T-cell (primary cell): ENCODE measurements around the gene SMPD3. TPM values are rescaled to one million over a fixed set of nuclear protein-coding genes. Genes with fewer than 3 reads are reported as not detected.

Experiments
- ATAC-seq, 4 experiments: fragments of 200-7000 bp in 3 of 4; fragments of 150-1000 bp in 1 of 4; cut with Tn5 transposase; replicated peaks in 1 of 4; 1 replicate in 3 of 4; 2 replicates in 1 of 4; pipeline ENCODE4 v1.10.0; 2021; ENCODE audit warnings: moderate library complexity in 3 of 4, mild to moderate bottlenecking in 2 of 4, moderate number of reproducible peaks in 1 of 4
- CTCF ChIA-PET, 2 donors: fragments of 300-600 bp; sonication (Branson Sonifier 250); formaldehyde crosslinking; loops; one replicate each; lab custom pipeline; 2022; ENCODE audit warnings: antibody characterized with exemption in 2 of 2; lab: Charles Lee
- POLR2A ChIA-PET, 2 donors: fragments of 300-600 bp; sonication (Branson Sonifier 250); formaldehyde crosslinking; loops; one replicate each; lab custom pipeline; 2022; ENCODE audit warnings: antibody characterized with exemption in 2 of 2; lab: Charles Lee
- DNase-seq, 35 experiments: peaks; one replicate each; pipeline versions ENCODE4 v3.0.0 to v3.0.0-alpha.2; 2013 to 2023
- H3K27ac ChIP-seq: one replicate; pipeline ENCODE4 v1.5.1; 2013; ENCODE audit warnings: low read length
- H3K27me3 ChIP-seq, 2 experiments: replicated peaks in 1 of 2; 1 replicate in 1 of 2; 2 replicates in 1 of 2; pipeline versions ENCODE4 v1.6.1 to v1.7.0; 2013; ENCODE audit warnings: low read length in 1 of 2, mixed read lengths in 1 of 2; ENCODE audit not compliant: control insufficient read depth in 2 of 2, insufficient read depth in 2 of 2; ENCODE audit errors: extremely low read depth in 1 of 2
- H3K36me3 ChIP-seq, 2 donors: 1 replicate in 1 of 2; 2 replicates in 1 of 2; pipeline versions ENCODE4 v1.6.1 to v1.7.0; 2013; ENCODE audit warnings: low read length in 1 of 2; ENCODE audit not compliant: control insufficient read depth in 2 of 2, insufficient read depth in 1 of 2; ENCODE audit errors: extremely low read depth in 1 of 2
- H3K4me1 ChIP-seq, 2 experiments: 1 replicate in 1 of 2; 2 replicates in 1 of 2; pipeline versions ENCODE4 v1.6.1 to v1.7.0; 2013; ENCODE audit warnings: low read length in 2 of 2, mixed read lengths in 1 of 2; ENCODE audit not compliant: insufficient read depth in 2 of 2, control insufficient read depth in 1 of 2; ENCODE audit errors: extremely low read depth in 1 of 2
- H3K4me3 ChIP-seq, 2 donors: 1 replicate in 1 of 2; 2 replicates in 1 of 2; pipeline versions ENCODE4 v1.5.1 to v1.7.0; 2013; ENCODE audit warnings: mild to moderate bottlenecking in 2 of 2, low read length in 1 of 2, moderate library complexity in 1 of 2; ENCODE audit not compliant: control insufficient read depth in 1 of 2; ENCODE audit errors: extremely low read depth in 1 of 2
- H3K9me3 ChIP-seq: 2 replicates; pipeline ENCODE4 v1.7.0; 2013
- H3K27ac Mint-ChIP-seq, 2 donors: one replicate each; pipeline ENCODE4 v1.8.0; 2020 to 2021; ENCODE audit warnings: mild to moderate bottlenecking in 2 of 2, mixed read lengths in 2 of 2
- H3K27me3 Mint-ChIP-seq, 2 donors: one replicate each; pipeline ENCODE4 v1.8.0; 2021 to 2022; ENCODE audit warnings: mixed read lengths in 2 of 2
- H3K36me3 Mint-ChIP-seq: one replicate; pipeline ENCODE4 v1.8.0; 2021; ENCODE audit warnings: mixed read lengths
- H3K4me1 Mint-ChIP-seq, 3 donors: one replicate each; pipeline ENCODE4 v1.8.0; 2020 to 2022; ENCODE audit warnings: mixed read lengths in 3 of 3, mild to moderate bottlenecking in 1 of 3
- H3K4me3 Mint-ChIP-seq, 3 donors: one replicate each; pipeline ENCODE4 v1.8.0; 2020 to 2022; ENCODE audit warnings: mild to moderate bottlenecking in 3 of 3, mixed read lengths in 3 of 3, moderate library complexity in 3 of 3
- H3K9me3 Mint-ChIP-seq, 3 donors: one replicate each; pipeline ENCODE4 v1.8.0; 2020 to 2022; ENCODE audit warnings: mixed read lengths in 3 of 3
- WGBS: methylation state at CpG from one replicate; pipeline ENCODE4 v1.1.5; 2013; ENCODE audit warnings: missing lambda C conversion rate; ENCODE audit not compliant: insufficient coverage; 5-methylcytosine and 5-hydroxymethylcytosine counted together
- total RNA-seq, 35 experiments: library from RNA in 6 of 35; stranded (reverse) in 6 of 35; fragments of 120-200 nt in 1 of 35; gene quantifications; one replicate each; pipeline versions ENCODE4 v1.2.1 to v1.2.4 and lab custom pipeline; 2013 to 2026

SMPD3 gene
- total RNA-seq, 5 donors from 2014 or later (not counting 1 experiment from before 2014, with no cell fraction given) = 0.93 to 2.3 (median 1.7) TPM

DNA sequence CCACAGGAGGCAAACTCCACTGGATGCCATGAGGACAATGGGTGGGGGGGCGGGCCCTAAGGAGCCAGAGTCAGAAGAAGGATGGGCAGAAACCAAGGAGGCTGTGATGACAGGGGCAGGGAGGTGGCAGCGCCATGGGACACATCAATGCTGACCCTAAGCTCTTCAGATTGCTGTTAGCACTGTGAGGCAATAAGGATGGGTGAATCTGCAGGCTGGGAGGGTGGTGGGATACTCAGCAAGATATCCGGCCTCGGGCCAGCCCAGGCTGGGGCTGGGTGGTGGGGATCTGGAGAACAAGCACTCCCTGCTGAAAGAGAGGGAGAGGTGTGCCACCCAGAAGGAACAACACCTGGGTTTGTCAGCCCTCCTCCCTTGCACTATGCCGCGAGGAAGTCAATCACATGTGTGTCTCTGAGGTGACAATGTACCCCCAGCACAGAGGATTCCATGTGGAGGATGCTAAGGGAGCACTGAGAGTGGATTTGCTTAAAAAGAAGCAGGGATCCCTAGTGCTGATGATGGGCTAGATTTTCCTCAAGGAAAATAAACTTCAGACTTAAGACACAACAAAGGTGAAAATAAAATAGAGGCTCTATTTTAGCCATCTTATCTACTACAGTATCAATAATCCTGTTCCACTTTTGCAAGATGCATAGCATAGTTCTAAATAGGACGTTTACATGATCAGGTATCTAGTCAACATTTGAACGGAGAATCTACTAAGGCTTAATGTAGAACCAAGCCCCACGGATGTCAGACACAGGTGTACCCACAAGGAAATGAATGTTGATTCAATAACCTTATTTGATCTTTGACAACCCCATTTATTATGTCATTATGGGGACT lies 22.6 kb downstream of the SMPD3 start:
- 85% methylated on average over 2 of the region's 9 CpGs for WGBS
- no peaks in the 10 kb centered on the region for H3K27me3 ChIP-seq
- Mint-ChIP-seq H3K36me3 (no peaks in the 10 kb centered on the region), H3K27ac (peak overlapping the region; percentile 66 to 73), H3K4me1 (peaks cover 30 to 57% (median 52%) of the 10 kb centered on the region in 3 donors), H3K9me3 (no peaks in the 10 kb centered on the region), H3K27me3 (no peaks in the 10 kb centered on the region), H3K4me3 (peak overlapping the region in 1 of 3 donors; percentile 52)
- POLR2A ChIA-PET = interaction anchor here in 1 of 2 donors (0.5 kb wide), 1 partner anchor 732 kb away, joined by 13 read pairs; no protein-coding TSS in a partner anchor
- no peak for DNase-seq
- peak; percentile 69 to 85 (median 73) for ATAC-seq
- H3K27ac ChIP-seq = peak overlapping the region; percentile 10
- H3K36me3 ChIP-seq = no peaks in the 10 kb centered on the region
- no peaks in the 10 kb centered on the region for H3K9me3 ChIP-seq
- H3K4me1 ChIP-seq = peaks cover 4 to 31% of the 10 kb centered on the region in 2 experiments
- CTCF ChIA-PET = no interaction called here
- no peak overlapping the region for H3K4me3 ChIP-seq

DNA sequence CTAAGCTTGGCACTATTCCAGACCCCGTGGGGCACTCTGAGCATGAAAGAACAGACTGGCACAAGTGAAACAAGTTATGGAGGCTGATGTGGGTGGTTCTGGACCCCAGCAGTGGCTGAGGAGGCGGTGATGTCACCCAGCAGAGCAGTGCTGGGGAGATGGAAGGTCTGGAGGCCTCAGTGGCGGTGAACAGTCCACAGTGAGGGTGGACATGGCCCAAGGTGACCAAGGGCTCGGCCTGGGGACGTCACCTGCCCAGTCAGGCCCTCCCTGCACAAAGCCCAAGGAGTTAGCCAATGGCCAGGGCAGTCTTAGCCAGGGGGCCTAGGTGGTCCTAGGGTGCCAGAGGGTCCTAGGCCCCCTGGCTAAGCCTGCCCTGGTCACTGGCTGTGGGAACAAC lies 24.5 kb downstream of the SMPD3 start:
- peak overlapping the region; percentile 27 to 52 for H3K27ac Mint-ChIP-seq
- H3K9me3 ChIP-seq = no peaks in the 10 kb centered on the region
- H3K4me3 ChIP-seq = no peak overlapping the region
- H3K27me3 Mint-ChIP-seq = no peaks in the 10 kb centered on the region
- ChIA-PET CTCF (no interaction called here), POLR2A (no interaction called here)
- peaks cover 0 to 1% (median 0%) of the 10 kb centered on the region in 3 donors for H3K9me3 Mint-ChIP-seq
- H3K27ac ChIP-seq = no peak overlapping the region
- H3K36me3 Mint-ChIP-seq = no peaks in the 10 kb centered on the region
- ATAC-seq (no peak), DNase-seq (no peak)
- H3K4me1 ChIP-seq = peaks cover 14 to 50% of the 10 kb centered on the region in 2 experiments
- 89% methylated on average over 5 of the region's 5 CpGs for WGBS
- no peak overlapping the region for H3K4me3 Mint-ChIP-seq
- no peaks in the 10 kb centered on the region for H3K36me3 ChIP-seq
- H3K4me1 Mint-ChIP-seq = peaks cover 43 to 70% (median 65%) of the 10 kb centered on the region in 3 donors
- no peaks in the 10 kb centered on the region for H3K27me3 ChIP-seq

DNA sequence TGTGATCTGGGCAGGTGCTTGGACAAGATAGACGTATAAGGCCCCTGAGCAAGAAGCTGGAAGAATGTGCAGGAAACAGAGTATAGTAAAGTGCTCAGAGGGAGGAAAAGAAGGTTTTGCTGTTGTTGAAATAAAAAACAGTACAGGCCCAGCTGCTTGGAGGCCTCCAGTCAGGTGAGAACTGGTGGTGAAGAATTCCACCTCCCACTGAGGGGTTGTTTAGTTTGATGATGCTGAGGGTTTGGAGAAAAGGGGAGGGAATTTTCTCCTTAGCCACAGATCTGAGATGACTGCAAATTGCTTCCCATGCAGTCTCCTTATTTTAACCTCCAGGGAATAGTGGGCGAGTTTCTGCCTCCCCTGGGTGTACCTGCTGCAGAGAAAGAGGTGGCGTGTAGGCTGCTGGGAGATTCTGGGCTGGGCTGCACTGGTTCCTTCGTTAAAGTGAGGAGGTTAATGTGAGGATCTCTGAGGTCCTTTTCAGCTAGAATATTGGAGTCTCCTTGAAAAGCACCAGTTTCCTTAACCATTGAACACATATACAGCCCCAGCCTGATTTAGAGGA lies 25.8 kb downstream of the SMPD3 start:
- no peaks in the 10 kb centered on the region for H3K36me3 ChIP-seq
- DNase-seq = no peak
- Mint-ChIP-seq H3K27me3 (no peaks in the 10 kb centered on the region), H3K9me3 (peaks cover 0 to 4% (median 0%) of the 10 kb centered on the region in 3 donors), H3K27ac (peak overlapping the region; percentile 34 to 61), H3K4me3 (no peak overlapping the region), H3K4me1 (peaks cover 56 to 80% (median 78%) of the 10 kb centered on the region in 3 donors), H3K36me3 (no peaks in the 10 kb centered on the region)
- CTCF ChIA-PET = interaction anchor here in 1 of 2 donors (1.2 kb wide), 1 partner anchor 13 kb away, joined by 8 read pairs; no protein-coding TSS in a partner anchor
- no peaks in the 10 kb centered on the region for H3K9me3 ChIP-seq
- ATAC-seq = no peak
- no peak overlapping the region for H3K27ac ChIP-seq
- no peak overlapping the region for H3K4me3 ChIP-seq
- WGBS = 83% methylated on average over 1 of the region's 4 CpGs
- H3K27me3 ChIP-seq = no peaks in the 10 kb centered on the region
- peaks cover 21 to 62% of the 10 kb centered on the region in 2 experiments for H3K4me1 ChIP-seq
- POLR2A ChIA-PET = no interaction called here

DNA sequence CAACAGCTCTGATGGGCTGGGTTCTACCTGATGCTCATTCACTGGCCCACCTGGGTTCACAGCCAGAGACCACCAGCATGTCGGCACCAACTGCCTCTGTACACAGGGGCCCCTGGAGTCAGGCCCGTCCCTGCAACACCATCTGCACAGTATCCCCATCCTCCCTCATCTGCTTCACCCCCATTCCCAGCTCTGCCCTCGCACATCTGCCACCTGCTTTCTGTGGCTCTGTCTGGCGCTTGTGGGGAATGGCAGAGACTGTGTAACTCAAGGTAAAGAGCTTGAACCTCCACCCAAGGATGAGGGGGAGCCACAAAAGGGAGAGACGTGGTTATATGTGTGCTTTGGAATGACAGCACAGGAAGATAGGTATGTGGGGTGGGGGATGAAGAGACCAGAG lies 27.2 kb downstream of the SMPD3 start:
- Histone ChIP-seq H3K4me3 (no peak overlapping the region), H3K4me1 (peaks cover 35 to 73% of the 10 kb centered on the region in 2 experiments), H3K27ac (peak overlapping the region; percentile 31), H3K27me3 (no peaks in the 10 kb centered on the region), H3K9me3 (no peaks in the 10 kb centered on the region), H3K36me3 (no peaks in the 10 kb centered on the region)
- Mint-ChIP-seq H3K36me3 (no peaks in the 10 kb centered on the region), H3K27me3 (no peaks in the 10 kb centered on the region), H3K4me3 (no peak overlapping the region), H3K9me3 (peaks cover 0 to 4% (median 0%) of the 10 kb centered on the region in 3 donors), H3K4me1 (peaks cover 64 to 87% (median 87%) of the 10 kb centered on the region in 3 donors), H3K27ac (peak overlapping the region; percentile 99 to 100)
- ATAC-seq (no peak), DNase-seq (no peak)
- ChIA-PET CTCF (interaction anchor here in 1 of 2 donors (0.6 kb wide), 1 partner anchor 450 kb away, joined by 3 read pairs; no protein-coding TSS in a partner anchor), POLR2A (no interaction called here)
- WGBS = 92% methylated on average over 2 of the region's 5 CpGs

DNA sequence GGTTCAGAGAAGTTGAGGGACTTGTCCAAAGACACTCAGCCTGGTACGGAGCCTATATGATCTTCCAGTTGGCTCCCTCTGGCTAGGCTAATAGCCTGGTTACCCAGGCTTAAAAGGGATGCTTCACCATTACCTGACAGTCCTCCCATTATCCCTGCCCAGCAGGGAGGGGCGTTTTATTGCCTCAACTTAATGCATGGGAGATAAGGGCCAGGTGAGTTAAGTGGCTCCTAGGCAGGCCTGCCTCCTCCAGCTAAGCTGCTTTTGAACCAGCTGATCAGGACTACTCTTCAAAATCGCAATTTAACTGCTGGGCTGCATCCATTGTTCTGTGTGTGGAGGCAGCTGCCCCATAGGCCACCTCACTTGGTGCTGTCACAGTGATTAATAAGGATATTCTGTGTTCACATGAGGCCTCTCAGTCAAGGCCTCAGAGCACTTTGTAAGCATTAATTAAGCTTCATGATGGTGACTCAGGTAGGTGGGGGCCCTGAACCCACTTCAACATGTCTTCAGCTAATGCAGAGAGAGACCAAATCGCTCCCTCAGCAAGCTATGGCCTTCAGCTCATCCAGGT lies 27.9 kb downstream of the SMPD3 start:
- peak overlapping the region; percentile 99 to 100 for H3K27ac Mint-ChIP-seq
- H3K9me3 Mint-ChIP-seq = peaks cover 0 to 4% (median 0%) of the 10 kb centered on the region in 3 donors
- no peaks in the 10 kb centered on the region for H3K36me3 Mint-ChIP-seq
- WGBS = no CpG with 5 or more reads among the region's 4 CpGs
- no peaks in the 10 kb centered on the region for H3K36me3 ChIP-seq
- no peaks in the 10 kb centered on the region for H3K27me3 ChIP-seq
- ChIA-PET CTCF (no interaction called here), POLR2A (no interaction called here)
- H3K27me3 Mint-ChIP-seq = no peaks in the 10 kb centered on the region
- H3K27ac ChIP-seq = peak overlapping the region; percentile 31
- peaks cover 33 to 74% of the 10 kb centered on the region in 2 experiments for H3K4me1 ChIP-seq
- DNase-seq (no peak), ATAC-seq (no peak)
- peaks cover 63 to 85% (median 85%) of the 10 kb centered on the region in 3 donors for H3K4me1 Mint-ChIP-seq
- no peak overlapping the region for H3K4me3 Mint-ChIP-seq
- no peak overlapping the region for H3K4me3 ChIP-seq
- no peaks in the 10 kb centered on the region for H3K9me3 ChIP-seq
